Fibroblast of villous mesenchyme (primary cell): ENCODE results near the gene FST. TPM values are rescaled to one million over a fixed set of nuclear protein-coding genes. Genes with fewer than 3 reads are reported as not detected.

Experiments used
- DNase-seq: peaks from one replicate; pipeline ENCODE4 v3.0.0-alpha.2; 2010; ENCODE audit warnings: low read depth
- H3K4me3 ChIP-seq: 2 replicates; pipeline ENCODE4 v1.5.1; 2011; ENCODE audit warnings: low read depth, mild to moderate bottlenecking, low read length
- total RNA-seq: library from RNA; depleted of rRNA; stranded (reverse); fragments of >200 nt; gene quantifications from 2 replicates; pipeline ENCODE4 v1.2.3, GENCODE V29; 2012
- TF ChIP-seq, protein P1 (sequence below): IDR thresholded peaks from 2 replicates; pipeline ENCODE4 v1.5.1; 2012; ENCODE audit warnings: low read depth, mild to moderate bottlenecking, low read length; ENCODE audit not compliant: insufficient read depth

The FST gene
- total RNA-seq, 1 donor, result 29.8 TPM

DNA sequence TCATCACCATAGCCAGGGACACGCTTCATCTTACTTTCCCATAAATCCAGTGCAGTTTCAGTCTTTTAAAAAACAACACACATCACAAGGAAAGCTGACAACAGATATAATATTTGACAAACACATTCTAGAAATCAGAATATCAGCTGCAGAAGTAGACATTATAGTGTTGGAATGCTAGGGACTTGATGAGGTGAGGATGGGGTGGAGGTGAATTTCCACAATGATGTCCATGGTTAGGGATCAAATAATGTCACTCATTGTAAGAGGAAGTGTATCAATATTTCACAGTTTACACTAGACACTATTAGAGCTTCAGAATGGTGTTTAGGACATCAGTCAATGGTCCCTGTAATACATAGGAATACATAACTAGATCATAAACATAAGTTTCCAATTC lies 7.0 kb downstream of the FST start:
- TF ChIP-seq, protein P1, sequence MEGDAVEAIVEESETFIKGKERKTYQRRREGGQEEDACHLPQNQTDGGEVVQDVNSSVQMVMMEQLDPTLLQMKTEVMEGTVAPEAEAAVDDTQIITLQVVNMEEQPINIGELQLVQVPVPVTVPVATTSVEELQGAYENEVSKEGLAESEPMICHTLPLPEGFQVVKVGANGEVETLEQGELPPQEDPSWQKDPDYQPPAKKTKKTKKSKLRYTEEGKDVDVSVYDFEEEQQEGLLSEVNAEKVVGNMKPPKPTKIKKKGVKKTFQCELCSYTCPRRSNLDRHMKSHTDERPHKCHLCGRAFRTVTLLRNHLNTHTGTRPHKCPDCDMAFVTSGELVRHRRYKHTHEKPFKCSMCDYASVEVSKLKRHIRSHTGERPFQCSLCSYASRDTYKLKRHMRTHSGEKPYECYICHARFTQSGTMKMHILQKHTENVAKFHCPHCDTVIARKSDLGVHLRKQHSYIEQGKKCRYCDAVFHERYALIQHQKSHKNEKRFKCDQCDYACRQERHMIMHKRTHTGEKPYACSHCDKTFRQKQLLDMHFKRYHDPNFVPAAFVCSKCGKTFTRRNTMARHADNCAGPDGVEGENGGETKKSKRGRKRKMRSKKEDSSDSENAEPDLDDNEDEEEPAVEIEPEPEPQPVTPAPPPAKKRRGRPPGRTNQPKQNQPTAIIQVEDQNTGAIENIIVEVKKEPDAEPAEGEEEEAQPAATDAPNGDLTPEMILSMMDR, result no peak
- no peak overlapping the region for H3K4me3 ChIP-seq

DNA sequence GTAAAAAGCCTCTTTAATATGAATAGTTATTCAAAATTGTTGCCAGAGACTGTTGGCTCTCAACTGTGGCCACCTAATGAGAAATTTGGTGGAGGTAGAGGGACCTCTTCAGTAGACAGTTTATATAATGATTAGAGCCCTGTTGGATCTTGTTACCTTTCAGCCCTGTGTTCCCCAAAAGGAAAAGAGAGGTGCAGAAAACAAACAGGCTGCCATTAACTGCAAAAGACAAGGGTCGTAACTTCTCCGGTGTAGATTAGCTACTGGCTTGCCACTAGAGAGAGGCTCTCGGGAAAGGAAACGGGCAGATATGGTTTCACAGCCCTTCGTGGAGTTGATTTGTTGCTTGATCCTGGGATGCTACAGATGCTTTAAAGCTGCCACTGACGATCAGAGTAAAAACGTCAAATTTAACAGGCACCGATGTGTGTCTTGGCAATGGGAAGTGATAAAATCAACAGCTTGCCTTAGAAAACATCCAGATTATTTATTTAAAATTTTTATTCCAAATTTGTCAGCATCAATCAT lies 7.8 kb downstream of the FST start:
- TF ChIP-seq, protein P1, result no peak
- no peak overlapping the region for H3K4me3 ChIP-seq
- no peak for DNase-seq

More for the DNA sequence above, 7.0 kb downstream of the FST start:
- DNase-seq, result no peak

DNA sequence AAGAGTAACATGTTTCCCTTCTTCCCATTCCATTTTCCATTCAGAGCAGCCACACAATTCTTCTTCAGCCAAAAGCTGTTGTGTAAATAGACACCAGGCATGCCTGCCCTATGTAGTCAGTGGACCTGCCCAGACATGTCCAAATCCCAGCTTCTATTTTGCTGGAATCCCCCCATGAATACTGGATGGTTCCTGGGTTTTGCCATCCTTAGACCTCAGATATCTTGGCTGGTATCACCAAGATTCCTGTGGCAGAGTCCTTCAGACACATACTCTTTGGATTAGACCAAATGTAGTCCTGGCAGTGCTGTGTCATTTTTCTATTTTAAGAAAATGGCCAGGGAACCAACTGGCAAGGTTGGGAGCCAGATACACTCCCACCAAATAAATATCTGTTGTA lies 10.3 kb downstream of the FST start:
- H3K4me3 ChIP-seq, result no peak overlapping the region
- TF ChIP-seq, protein P1, result no peak
- peak; percentile 47 for DNase-seq

DNA sequence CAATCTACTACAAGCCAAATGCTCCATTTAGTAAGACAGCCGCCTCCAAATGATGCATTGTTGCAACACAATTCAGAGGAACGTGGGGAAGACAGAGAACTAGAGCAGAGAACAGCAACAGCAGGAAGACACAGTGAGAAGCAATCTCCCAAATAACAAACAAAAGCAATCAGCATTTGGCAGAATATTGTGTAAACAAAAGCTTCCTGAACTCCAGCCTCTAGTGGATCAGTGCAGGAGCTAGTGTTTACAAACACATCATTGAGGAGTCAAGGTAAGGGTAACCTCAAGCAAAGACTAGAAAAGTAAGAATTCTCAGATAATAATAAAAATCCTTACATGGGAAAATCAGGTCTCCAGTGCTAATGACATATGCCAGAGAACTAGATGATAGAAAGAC lies 20.6 kb downstream of the FST start:
- no peak overlapping the region for H3K4me3 ChIP-seq
- TF ChIP-seq, protein P1, result no peak
- DNase-seq, result peak; percentile 19

DNA sequence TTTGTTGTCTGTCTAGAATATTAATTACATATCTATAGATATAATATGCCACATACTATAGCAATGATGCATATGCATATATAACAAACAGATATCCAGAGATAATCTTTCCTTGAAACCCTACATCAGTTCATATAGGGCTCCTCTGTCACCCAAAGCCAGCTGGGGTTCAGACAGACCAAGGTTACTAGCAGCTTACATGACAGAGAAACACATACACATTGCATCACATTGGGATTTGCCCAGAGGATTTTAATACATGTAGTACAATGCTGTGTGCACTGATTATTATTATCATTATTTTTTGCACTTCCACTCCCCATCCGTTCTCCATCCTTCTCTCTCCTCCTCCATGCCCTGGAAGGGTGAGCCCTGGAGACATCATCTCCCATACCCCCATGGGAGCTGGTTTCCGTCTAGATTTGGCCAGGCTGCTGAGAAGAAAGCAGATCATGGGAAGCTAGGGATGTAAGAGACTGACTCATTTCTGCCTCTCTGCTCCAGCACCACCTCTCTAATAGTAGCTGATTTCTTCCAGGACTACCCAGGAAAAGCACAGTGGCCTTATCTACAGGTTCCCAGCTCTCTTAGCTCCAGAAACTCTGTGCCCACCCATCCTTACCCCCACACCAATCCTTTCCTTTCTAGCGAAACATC lies 23.3 kb downstream of the FST start:
- TF ChIP-seq, protein P1, result no peak
- no peak overlapping the region for H3K4me3 ChIP-seq
- DNase-seq, result no peak

DNA sequence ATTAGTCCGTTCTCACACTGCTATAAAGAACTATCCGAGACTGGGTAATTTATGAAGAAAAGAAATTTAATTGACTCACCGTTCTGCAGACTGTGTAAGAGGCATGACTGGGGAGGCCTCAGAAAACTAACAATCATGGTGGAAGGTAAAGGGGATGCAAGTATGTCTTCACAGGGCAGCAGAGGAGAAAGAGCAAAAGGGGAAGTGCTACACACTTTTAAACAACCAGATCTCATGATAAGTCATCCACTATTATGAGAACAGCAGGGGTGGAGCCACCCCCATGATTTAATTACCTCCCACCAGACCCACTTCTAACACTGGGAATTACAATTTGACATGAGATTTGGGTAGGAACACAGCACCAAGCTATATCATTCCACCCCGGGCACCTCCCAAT lies 26.6 kb downstream of the FST start:
- no peak for DNase-seq
- no peak overlapping the region for H3K4me3 ChIP-seq
- TF ChIP-seq, protein P1, result no peak

DNA sequence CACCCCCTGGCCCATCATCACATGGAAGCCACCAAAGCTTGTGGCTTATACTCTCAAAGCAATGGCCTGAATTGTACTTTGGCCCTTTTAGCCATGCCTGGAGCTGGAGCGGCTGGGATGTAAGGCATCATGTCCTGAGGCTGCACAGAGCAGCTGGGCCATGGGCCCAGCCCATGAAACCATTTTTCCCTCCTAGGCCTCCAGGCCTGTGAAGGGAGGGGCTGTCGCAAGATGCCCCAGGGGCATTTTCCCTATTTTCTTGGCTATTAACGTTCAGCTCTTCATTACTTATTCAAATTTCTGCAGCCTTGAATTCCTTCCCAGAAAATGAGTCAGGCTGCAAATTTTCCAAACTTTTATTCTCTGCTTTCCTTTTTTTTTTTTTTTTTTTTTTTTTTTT lies 27.7 kb downstream of the FST start:
- TF ChIP-seq, protein P1, result no peak
- no peak overlapping the region for H3K4me3 ChIP-seq
- DNase-seq, result no peak
